Bronchial epithelial cell (primary cell): Measurements from ENCODE around the gene TAGAP. TPM values are rescaled to one million over a fixed set of nuclear protein-coding genes. Genes with fewer than 3 reads are reported as not detected.
"Not testable (repeated sequence)": the region's sequence is repeated elsewhere in the genome, so short reads cannot be mapped to it uniquely, and the experiment has no call there.

Experiments used
- DNase-seq: peaks from one replicate; pipeline ENCODE4 v3.0.0-alpha.2; 2010; ENCODE audit warnings: low read depth
- FAIRE-seq: peaks from 2 replicates; lab custom pipeline; 2011; peaks lifted over from hg19 to GRCh38; lab: Jason Lieb, UNC
- H3K27me3 ChIP-seq: 2 replicates; pipeline ENCODE4 v1.5.1; 2011; ENCODE audit warnings: low read length; ENCODE audit not compliant: control insufficient read depth, insufficient read depth
- H3K36me3 ChIP-seq: 2 replicates; pipeline ENCODE4 v1.5.1; 2011; ENCODE audit warnings: low read length; ENCODE audit not compliant: control insufficient read depth, insufficient read depth
- H3K4me3 ChIP-seq: 2 replicates; pipeline ENCODE4 v1.5.1; 2011; ENCODE audit warnings: mild to moderate bottlenecking, low read depth, low read length, control low read depth
- total RNA-seq: library from RNA; depleted of rRNA; stranded (reverse); fragments of >200 nt; gene quantifications from 2 replicates; pipeline ENCODE4 v1.2.1, GENCODE V29; 2014
- TF ChIP-seq, protein P1 (sequence below): IDR thresholded peaks from 2 replicates; pipeline ENCODE4 v1.5.1; 2011; ENCODE audit warnings: mild to moderate bottlenecking, moderate library complexity, low read length, control low read depth, inconsistent platforms; ENCODE audit not compliant: insufficient read depth, severe bottlenecking

Gene TAGAP
- total RNA-seq, 1 donor from 2014 or later: under 0.01 TPM

DNA sequence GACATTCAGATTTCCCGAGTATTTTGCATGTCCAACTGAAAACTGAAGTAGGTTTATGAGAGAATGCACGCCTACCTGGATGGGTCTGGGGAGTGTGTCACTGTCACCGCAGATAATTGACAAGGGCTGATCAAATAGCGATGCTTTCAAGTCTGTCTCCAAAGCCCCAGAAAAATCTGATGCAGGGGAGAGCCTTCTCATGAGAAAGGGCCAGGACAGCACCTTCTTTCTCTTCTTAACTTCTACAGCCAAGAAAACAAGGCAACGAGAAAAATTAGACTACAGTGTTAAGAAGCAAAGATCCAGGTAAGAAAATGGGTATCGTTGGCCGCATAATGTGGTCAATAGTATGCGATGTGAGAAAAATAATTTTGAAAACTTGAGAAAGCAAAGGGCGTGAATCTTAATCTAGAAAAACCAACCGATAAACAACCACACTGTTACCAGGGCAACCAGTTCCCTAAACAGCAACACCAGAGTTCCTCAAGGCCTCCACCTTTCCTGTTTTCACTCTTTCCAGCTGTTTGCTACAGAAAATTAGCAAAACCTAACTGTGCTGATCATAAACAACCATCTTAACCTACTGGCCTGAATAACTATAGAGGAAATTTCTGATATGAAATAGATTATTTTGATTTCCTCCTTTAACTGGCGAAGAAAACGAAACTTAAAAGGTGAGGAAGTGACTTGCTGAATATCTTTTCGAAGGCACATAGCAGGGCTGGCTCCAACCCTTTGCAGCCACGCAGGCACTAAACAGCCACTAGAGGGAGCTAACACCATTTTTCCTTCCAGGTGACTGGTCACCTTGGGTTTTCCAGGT lies 2.6 kb downstream of the TAGAP start:
- Histone ChIP-seq H3K36me3 (no peaks in the 10 kb centered on the region), H3K27me3 (no peaks in the 10 kb centered on the region), H3K4me3 (no peak overlapping the region)
- DNase-seq (peak; percentile 81), FAIRE-seq (peak; percentile 40)
- TF ChIP-seq, protein P1, sequence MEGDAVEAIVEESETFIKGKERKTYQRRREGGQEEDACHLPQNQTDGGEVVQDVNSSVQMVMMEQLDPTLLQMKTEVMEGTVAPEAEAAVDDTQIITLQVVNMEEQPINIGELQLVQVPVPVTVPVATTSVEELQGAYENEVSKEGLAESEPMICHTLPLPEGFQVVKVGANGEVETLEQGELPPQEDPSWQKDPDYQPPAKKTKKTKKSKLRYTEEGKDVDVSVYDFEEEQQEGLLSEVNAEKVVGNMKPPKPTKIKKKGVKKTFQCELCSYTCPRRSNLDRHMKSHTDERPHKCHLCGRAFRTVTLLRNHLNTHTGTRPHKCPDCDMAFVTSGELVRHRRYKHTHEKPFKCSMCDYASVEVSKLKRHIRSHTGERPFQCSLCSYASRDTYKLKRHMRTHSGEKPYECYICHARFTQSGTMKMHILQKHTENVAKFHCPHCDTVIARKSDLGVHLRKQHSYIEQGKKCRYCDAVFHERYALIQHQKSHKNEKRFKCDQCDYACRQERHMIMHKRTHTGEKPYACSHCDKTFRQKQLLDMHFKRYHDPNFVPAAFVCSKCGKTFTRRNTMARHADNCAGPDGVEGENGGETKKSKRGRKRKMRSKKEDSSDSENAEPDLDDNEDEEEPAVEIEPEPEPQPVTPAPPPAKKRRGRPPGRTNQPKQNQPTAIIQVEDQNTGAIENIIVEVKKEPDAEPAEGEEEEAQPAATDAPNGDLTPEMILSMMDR: peak; percentile 96

DNA sequence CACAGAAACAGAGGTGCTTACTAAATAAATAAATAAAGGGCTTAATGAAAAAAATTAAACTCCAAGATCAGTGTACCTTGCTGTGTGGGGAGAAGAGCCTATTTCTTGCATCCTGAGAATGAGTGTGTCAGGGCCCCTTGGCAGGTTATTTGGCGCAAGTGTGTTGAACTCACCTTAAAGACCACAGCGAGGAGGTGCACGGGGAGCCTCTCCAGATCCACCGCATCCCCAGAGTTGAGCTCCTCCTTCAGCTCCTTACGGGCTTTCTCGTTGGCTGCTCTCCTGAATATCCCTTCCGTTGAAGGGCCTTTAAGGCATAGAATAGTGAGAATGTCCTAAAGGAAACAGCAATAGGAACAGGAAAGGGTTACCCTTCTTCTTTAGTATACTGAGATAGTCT lies 3.6 kb downstream of the TAGAP start:
- no peaks in the 10 kb centered on the region for H3K36me3 ChIP-seq
- no peaks in the 10 kb centered on the region for H3K27me3 ChIP-seq
- TF ChIP-seq, protein P1: no peak
- H3K4me3 ChIP-seq: no peak overlapping the region
- DNase-seq (no peak), FAIRE-seq (no peak)

DNA sequence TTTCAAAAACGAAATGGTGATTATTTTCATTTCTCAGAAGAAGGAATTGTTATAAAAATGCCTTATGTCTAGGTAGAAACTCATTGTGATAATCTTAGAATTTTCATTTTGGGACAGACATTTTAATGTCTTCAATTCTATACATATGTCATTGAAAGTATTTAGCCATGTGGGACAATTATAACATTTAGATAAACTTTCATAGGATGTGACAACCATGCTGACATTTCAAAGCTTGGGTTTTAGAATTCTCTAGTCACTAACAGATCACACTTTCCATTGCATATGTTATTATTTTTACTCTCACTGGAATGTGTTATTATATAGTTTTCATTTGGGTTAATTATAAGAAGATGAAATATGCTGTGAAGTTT lies 4.9 kb downstream of the TAGAP start:
- TF ChIP-seq, protein P1: no peak
- no peaks in the 10 kb centered on the region for H3K27me3 ChIP-seq
- no peak for FAIRE-seq
- H3K36me3 ChIP-seq: no peaks in the 10 kb centered on the region
- DNase-seq: no peak
- no peak overlapping the region for H3K4me3 ChIP-seq

DNA sequence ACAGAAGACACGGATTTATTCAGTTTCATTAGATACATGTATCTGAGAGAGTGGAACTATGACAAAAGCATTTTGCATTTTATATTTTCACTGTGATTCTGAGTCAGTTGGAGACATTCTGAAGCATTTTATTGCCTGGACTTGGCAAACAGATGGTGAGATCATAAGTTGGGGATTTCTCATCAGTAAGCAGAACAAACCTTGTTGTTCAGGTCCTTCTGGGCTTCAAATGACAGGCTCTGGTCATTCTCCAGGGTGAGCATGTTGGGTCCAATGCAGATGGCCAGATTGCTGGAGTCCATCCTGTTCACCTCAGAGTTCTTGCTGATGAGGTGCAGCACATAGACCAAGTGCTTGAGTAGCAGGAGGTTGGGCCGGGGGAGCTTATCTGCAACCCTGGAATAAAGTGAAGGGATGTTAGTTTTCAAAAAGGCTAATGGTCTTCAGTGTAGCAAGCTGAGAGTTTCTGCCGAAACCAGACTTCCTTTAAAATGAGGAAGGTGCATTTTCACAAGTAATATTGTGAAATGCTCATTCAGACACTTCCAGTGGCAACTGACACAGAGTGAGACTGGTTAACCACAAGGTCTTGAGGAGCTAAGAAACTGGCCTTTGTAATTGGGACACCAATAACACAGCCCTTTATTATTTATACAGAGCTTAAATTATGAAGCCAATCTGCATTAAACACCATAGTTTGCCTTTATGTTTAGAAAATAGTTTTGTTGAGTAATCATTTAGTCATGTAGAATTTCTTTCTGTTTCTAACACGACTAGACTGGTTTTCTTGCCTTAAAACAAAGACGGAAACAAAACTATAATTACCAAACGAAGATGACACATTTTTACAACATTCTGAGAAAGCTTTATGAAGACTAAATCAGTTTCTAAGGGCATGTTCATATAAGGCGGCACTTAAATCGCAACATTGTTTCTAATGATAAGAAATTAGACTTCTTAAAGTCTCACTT lies 5.6 kb downstream of the TAGAP start:
- TF ChIP-seq, protein P1: no peak
- FAIRE-seq (peak; percentile 47), DNase-seq (peak; percentile 96)
- Histone ChIP-seq H3K36me3 (no peaks in the 10 kb centered on the region), H3K4me3 (no peak overlapping the region), H3K27me3 (no peaks in the 10 kb centered on the region)

DNA sequence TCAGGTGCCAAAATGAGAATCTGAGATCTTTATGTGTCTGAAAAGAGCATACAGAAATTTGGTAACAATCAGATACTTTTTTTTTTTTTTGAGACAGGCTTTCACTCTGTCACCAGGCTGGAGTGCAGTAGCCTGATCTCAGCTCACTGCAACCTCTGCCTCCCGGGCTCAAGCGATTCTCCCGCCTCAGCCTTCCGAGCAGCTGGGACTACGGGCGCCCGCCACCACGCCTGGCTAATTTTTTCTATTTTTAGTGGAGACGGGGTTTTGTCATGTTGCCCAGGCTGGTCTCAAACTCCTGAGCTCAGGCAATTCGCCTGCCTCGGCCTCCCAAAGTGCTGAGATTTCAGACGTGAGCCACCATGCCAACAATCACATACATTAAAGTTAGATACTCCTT lies 6.5 kb downstream of the TAGAP start:
- DNase-seq, H3K4me3 ChIP-seq, H3K27me3 ChIP-seq, H3K36me3 ChIP-seq, FAIRE-seq: not testable (repeated sequence)

DNA sequence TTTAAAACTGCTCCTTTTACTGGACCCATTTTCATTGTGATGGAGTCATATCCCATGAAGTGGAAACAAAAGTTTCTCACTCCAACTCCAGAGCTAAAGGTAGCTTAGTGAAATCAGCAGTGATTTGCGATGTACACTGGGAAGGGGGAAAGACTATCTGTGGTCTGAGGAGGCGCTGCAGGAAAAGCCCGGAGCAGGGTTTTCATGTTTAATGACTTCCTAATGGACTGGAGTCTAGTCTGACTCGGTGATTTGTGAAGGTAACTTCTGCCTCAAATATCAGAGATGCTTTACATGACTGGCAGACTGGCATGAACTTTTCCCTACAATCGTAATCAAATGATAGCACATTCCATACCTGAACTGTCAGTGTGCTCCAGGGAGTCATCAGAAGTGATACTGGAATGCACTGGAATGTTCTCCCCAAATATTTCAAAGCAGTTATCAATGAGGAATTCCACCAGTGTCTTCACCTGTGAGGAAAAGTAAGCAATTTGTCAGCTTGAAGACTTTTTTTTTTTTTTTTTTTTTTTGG lies 7.0 kb downstream of the TAGAP start:
- peak; percentile 31 for DNase-seq
- TF ChIP-seq, protein P1: no peak
- peak; percentile 89 for FAIRE-seq
- no peaks in the 10 kb centered on the region for H3K27me3 ChIP-seq
- H3K36me3 ChIP-seq: no peaks in the 10 kb centered on the region
- H3K4me3 ChIP-seq: no peak overlapping the region
